ENCODE measurements around the gene STAG3. TPM values are rescaled to one million over a fixed set of nuclear protein-coding genes. Genes with fewer than 3 reads are reported as not detected.
A peak's percentile ranks its signal among the peaks of the same experiment; 100 is the strongest.
"Not testable (repeated sequence)": the region's sequence is repeated elsewhere in the genome, so short reads cannot be mapped to it uniquely, and the experiment has no call there.

The STAG3 gene
- polyA plus RNA-seq, 3 donors = 0.39 TPM; not detected in 1

DNA sequence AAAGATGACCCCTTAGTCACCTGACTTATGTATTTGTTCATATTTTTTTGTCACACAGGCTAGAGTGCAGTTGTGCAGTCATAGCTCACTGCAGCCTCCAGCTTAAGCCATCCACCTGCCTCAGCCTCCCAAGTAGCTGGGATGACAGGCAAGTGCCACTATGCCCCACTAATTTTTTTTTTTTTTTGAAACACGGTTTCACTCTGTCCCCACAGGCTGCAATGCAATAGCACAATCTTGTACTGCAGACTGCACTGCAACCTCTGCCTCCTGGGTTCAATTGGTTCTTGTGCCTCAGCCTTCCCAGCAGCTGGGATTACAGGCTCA, 49.1 kb upstream of the STAG3 start:
- H3K9ac ChIP-seq (ENCODE audit: insufficient read depth, low read length, poor library complexity, severe bottlenecking) = peak overlapping the region; percentile 81
- H3K36me3 ChIP-seq (replicated peaks in 1 of 2; ENCODE audit: control insufficient read depth in 1 of 2, insufficient read depth in 2 of 2, low read length in 2 of 2) = no peaks in the 10 kb centered on the region
- H3K27me3 ChIP-seq (ENCODE audit: control insufficient read depth in 2 of 2, insufficient read depth in 2 of 2, low read length in 2 of 2) = peaks cover 0 to 14% of the 10 kb centered on the region in 2 donors
- peaks cover 3% of the 10 kb centered on the region for H4K20me1 ChIP-seq (ENCODE audit: insufficient read depth, low read length)
- Mint-ChIP-seq H3K4me3 (peak overlapping the region in 1 of 2 donors; percentile 84), H3K27me3 (ENCODE audit: low read depth in 3 of 3) (peaks cover 14 to 19% (median 17%) of the 10 kb centered on the region in 3 donors), H3K4me1 (peaks cover 40% of the 10 kb centered on the region), H3K27ac (no peak overlapping the region), H3K36me3 (no peaks in the 10 kb centered on the region), H3K9me3 (peaks cover 0 to 4% (median 0%) of the 10 kb centered on the region in 7 donors)
- no peak overlapping the region for H3K4me2 ChIP-seq (replicated peaks; ENCODE audit: extremely low read depth, low read length, poor library complexity, severe bottlenecking)
- WGBS (ENCODE audit: insufficient coverage) = 100% methylated on average over 1 of the region's 1 CpG
- intact Hi-C loops (cut with micrococcal nuclease) = loop anchor here in 1 of 2 donors (5.0 to 10.0 kb wide), 2 partner anchors 206 to 546 kb away; partner anchors contain the start of gene GNB2
- no peak for DNase-seq
- H3K27ac ChIP-seq (ENCODE audit: low read depth in 1 of 2, low read length in 2 of 2) = no peak overlapping the region
- H2AFZ ChIP-seq (ENCODE audit: insufficient read depth, low read depth, low read length, poor library complexity, severe bottlenecking) = no peak overlapping the region
- TF ChIP-seq, protein P1, sequence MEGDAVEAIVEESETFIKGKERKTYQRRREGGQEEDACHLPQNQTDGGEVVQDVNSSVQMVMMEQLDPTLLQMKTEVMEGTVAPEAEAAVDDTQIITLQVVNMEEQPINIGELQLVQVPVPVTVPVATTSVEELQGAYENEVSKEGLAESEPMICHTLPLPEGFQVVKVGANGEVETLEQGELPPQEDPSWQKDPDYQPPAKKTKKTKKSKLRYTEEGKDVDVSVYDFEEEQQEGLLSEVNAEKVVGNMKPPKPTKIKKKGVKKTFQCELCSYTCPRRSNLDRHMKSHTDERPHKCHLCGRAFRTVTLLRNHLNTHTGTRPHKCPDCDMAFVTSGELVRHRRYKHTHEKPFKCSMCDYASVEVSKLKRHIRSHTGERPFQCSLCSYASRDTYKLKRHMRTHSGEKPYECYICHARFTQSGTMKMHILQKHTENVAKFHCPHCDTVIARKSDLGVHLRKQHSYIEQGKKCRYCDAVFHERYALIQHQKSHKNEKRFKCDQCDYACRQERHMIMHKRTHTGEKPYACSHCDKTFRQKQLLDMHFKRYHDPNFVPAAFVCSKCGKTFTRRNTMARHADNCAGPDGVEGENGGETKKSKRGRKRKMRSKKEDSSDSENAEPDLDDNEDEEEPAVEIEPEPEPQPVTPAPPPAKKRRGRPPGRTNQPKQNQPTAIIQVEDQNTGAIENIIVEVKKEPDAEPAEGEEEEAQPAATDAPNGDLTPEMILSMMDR (IDR thresholded peaks at IDR 0.05) = no peak
- H3K9me3 ChIP-seq (replicated peaks in 1 of 2; ENCODE audit: control insufficient read depth in 1 of 2, insufficient read depth in 1 of 2, low read length in 2 of 2) = no peaks in the 10 kb centered on the region
- peaks cover 36 to 46% of the 10 kb centered on the region in 2 donors for H3K4me1 ChIP-seq (ENCODE audit: control insufficient read depth in 1 of 2, insufficient read depth in 2 of 2, low read length in 2 of 2)
- H3K4me3 ChIP-seq (replicated peaks in 1 of 3; ENCODE audit: low read depth in 2 of 3, low read length in 3 of 3) = no peak overlapping the region
- H3K79me2 ChIP-seq (ENCODE audit: insufficient read depth, low read length) = peaks cover 13% of the 10 kb centered on the region

DNA sequence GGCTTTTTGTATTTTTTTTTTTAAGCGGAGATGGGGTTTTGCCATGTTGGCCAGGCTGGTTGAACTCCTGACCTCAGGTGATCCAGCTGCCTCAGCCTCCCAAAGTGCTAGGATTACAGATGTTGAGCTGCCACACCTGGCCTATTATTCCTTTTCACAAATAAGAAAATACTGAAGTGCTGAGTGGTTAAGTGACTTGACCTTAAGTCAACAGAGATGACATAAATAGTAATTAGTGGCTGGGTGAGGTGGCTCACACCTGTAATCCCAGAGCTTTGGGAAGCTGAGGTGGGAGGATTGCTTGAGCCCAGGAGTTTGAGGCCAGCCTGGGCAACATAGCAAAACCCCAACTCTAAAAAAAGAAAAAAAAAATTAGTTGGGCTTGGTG, 47.5 kb upstream of the STAG3 start:
- not testable (repeated sequence) for DNase-seq; H3K9ac ChIP-seq (ENCODE audit: insufficient read depth, low read length, poor library complexity, severe bottlenecking); H3K27ac Mint-ChIP-seq; H2AFZ ChIP-seq (ENCODE audit: insufficient read depth, low read depth, low read length, poor library complexity, severe bottlenecking); H3K9me3 Mint-ChIP-seq; H3K36me3 Mint-ChIP-seq; H3K9me3 ChIP-seq (replicated peaks in 1 of 2; ENCODE audit: control insufficient read depth in 1 of 2, insufficient read depth in 1 of 2, low read length in 2 of 2); H3K27ac ChIP-seq (ENCODE audit: low read depth in 1 of 2, low read length in 2 of 2); H3K4me3 ChIP-seq (replicated peaks in 1 of 3; ENCODE audit: low read depth in 2 of 3, low read length in 3 of 3); H3K4me2 ChIP-seq (replicated peaks; ENCODE audit: extremely low read depth, low read length, poor library complexity, severe bottlenecking); H4K20me1 ChIP-seq (ENCODE audit: insufficient read depth, low read length); H3K36me3 ChIP-seq (replicated peaks in 1 of 2; ENCODE audit: control insufficient read depth in 1 of 2, insufficient read depth in 2 of 2, low read length in 2 of 2); H3K4me3 Mint-ChIP-seq
- intact Hi-C loops (cut with micrococcal nuclease) = loop anchor here in 1 of 2 donors (5.0 kb wide), 1 partner anchor 87 kb away; the partner anchor contains the start of gene PVRIG
- peaks cover 29% of the 10 kb centered on the region for H3K4me1 Mint-ChIP-seq
- peaks cover 14 to 19% (median 17%) of the 10 kb centered on the region in 3 donors for H3K27me3 Mint-ChIP-seq (ENCODE audit: low read depth in 3 of 3)
- peaks cover 13% of the 10 kb centered on the region for H3K79me2 ChIP-seq (ENCODE audit: insufficient read depth, low read length)
- peaks cover 0 to 14% of the 10 kb centered on the region in 2 donors for H3K27me3 ChIP-seq (ENCODE audit: control insufficient read depth in 2 of 2, insufficient read depth in 2 of 2, low read length in 2 of 2)
- H3K4me1 ChIP-seq (ENCODE audit: control insufficient read depth in 1 of 2, insufficient read depth in 2 of 2, low read length in 2 of 2) = peaks cover 23 to 33% of the 10 kb centered on the region in 2 donors
- no CpG with 5 or more reads among the region's 1 CpG for WGBS (ENCODE audit: insufficient coverage)
